B cell (primary cell): Measurements from ENCODE around the gene MORN1. TPM values are rescaled to one million over a fixed set of nuclear protein-coding genes. Genes with fewer than 3 reads are reported as not detected.

Source experiments
- ATAC-seq: fragments of 200-7000 bp; cut with Tn5 transposase; one replicate; pipeline ENCODE4 v1.10.0; 2021; ENCODE audit warnings: low read depth, mild to moderate bottlenecking, moderate number of reproducible peaks, moderate library complexity
- CTCF ChIA-PET: fragments of 350-600 bp; sonication (Branson Sonifier 250); formaldehyde crosslinking; loops from one replicate; lab custom pipeline; 2021; ENCODE audit warnings: antibody characterized with exemption, inconsistent platforms; lab: Charles Lee
- POLR2A ChIA-PET: fragments of 350-600 bp; sonication (Branson Sonifier 250); formaldehyde crosslinking; loops from one replicate; lab custom pipeline; 2021; ENCODE audit warnings: antibody characterized with exemption; lab: Charles Lee
- DNase-seq: peaks from one replicate; pipeline ENCODE4 v3.0.0; 2013
- H2AFZ ChIP-seq: 2 replicates; pipeline ENCODE4 v1.6.1; 2012; ENCODE audit warnings: mild to moderate bottlenecking, low read depth, low read length; ENCODE audit not compliant: insufficient read depth, poor library complexity, severe bottlenecking
- H3K27ac ChIP-seq, 2 donors: 1 replicate in 1 of 2; 2 replicates in 1 of 2; pipeline ENCODE4 v1.5.1; 2012 to 2013; ENCODE audit warnings: low read length in 2 of 2, mild to moderate bottlenecking in 2 of 2, moderate library complexity in 1 of 2
- H3K27me3 ChIP-seq, 4 experiments: fragments of 200-600 bp in 1 of 4; sonication (generic) in 1 of 4; replicated peaks in 1 of 4; 1 replicate in 2 of 4; 2 replicates in 2 of 4; pipeline versions ENCODE4 v1.6.1 to v1.7.0; 2013 to 2016; ENCODE audit warnings: low read length in 3 of 4, mild to moderate bottlenecking in 2 of 4, mixed read lengths in 1 of 4, moderate library complexity in 1 of 4; ENCODE audit not compliant: insufficient read depth in 4 of 4, control insufficient read depth in 3 of 4; ENCODE audit errors: control extremely low read depth in 1 of 4
- H3K36me3 ChIP-seq, 2 experiments: replicated peaks in 1 of 2; 1 replicate in 1 of 2; 2 replicates in 1 of 2; pipeline versions ENCODE4 v1.6.1 to v1.7.1; 2013; ENCODE audit warnings: low read length in 1 of 2; ENCODE audit not compliant: insufficient read depth in 2 of 2, control insufficient read depth in 1 of 2; ENCODE audit errors: control extremely low read depth in 1 of 2, extremely low read depth in 1 of 2
- H3K4me1 ChIP-seq, 2 donors: fragments of 200-600 bp in 1 of 2; sonication (generic) in 1 of 2; 1 replicate in 1 of 2; 2 replicates in 1 of 2; pipeline versions ENCODE4 v1.5.1 to v1.6.1; 2013 to 2017; ENCODE audit warnings: low read length in 2 of 2; ENCODE audit not compliant: control insufficient read depth in 2 of 2, insufficient read depth in 2 of 2
- H3K4me2 ChIP-seq: replicated peaks from 2 replicates; pipeline ENCODE3; 2012; ENCODE audit warnings: mild to moderate bottlenecking, low read depth, low read length; ENCODE audit not compliant: poor library complexity, severe bottlenecking
- H3K4me3 ChIP-seq, 5 experiments: fragments of 200-600 bp in 1 of 5; sonication (generic) in 1 of 5; 1 replicate in 3 of 5; 2 replicates in 2 of 5; pipeline versions ENCODE4 v1.5.1 to v1.7.0; 2011 to 2016; ENCODE audit warnings: low read length in 4 of 5, mild to moderate bottlenecking in 4 of 5, low read depth in 2 of 5, control low read depth in 1 of 5, moderate library complexity in 1 of 5; ENCODE audit not compliant: insufficient read depth in 1 of 5; ENCODE audit errors: control extremely low read depth in 1 of 5, extremely low read depth in 1 of 5
- H3K79me2 ChIP-seq: fragments of 200-600 bp; sonication (generic); one replicate; pipeline ENCODE4 v1.6.0; 2016; ENCODE audit warnings: low read length; ENCODE audit not compliant: control insufficient read depth, insufficient read depth
- H3K9ac ChIP-seq: fragments of 200-600 bp; sonication (generic); 2 replicates; pipeline ENCODE4 v1.6.1; 2017; ENCODE audit warnings: mild to moderate bottlenecking, low read length, moderate library complexity
- H3K9me3 ChIP-seq, 3 donors: one replicate each; pipeline versions ENCODE4 v1.6.1 to v1.7.1; 2013; ENCODE audit warnings: low read length in 2 of 3; ENCODE audit not compliant: control insufficient read depth in 2 of 3, insufficient read depth in 1 of 3; ENCODE audit errors: control extremely low read depth in 1 of 3
- H4K20me1 ChIP-seq: 2 replicates; pipeline ENCODE4 v1.6.0; 2012; ENCODE audit warnings: mild to moderate bottlenecking, low read length; ENCODE audit not compliant: insufficient read depth, control insufficient read depth, poor library complexity, severe bottlenecking
- H3K27ac Mint-ChIP-seq: one replicate; pipeline ENCODE4 v1.8.0; 2021; ENCODE audit warnings: mixed read lengths
- H3K27me3 Mint-ChIP-seq: one replicate; pipeline ENCODE4 v1.8.0; 2021; ENCODE audit warnings: mixed read lengths
- H3K4me1 Mint-ChIP-seq: one replicate; pipeline ENCODE4 v1.8.0; 2021; ENCODE audit warnings: mixed read lengths
- H3K4me3 Mint-ChIP-seq: one replicate; pipeline ENCODE4 v1.8.0; 2021; ENCODE audit warnings: mixed read lengths
- H3K9me3 Mint-ChIP-seq: one replicate; pipeline ENCODE4 v1.8.0; 2022; ENCODE audit warnings: mixed read lengths; ENCODE audit not compliant: insufficient read depth
- EZH2 ChIP-seq: IDR thresholded peaks from 2 replicates; pipeline ENCODE4 v1.6.1; 2012; ENCODE audit warnings: borderline replicate concordance, low read depth, mild to moderate bottlenecking, moderate library complexity, low read length; ENCODE audit not compliant: insufficient read depth, poor library complexity, severe bottlenecking
- WGBS: methylation state at CpG from one replicate; pipeline ENCODE4 v1.1.5; 2013; ENCODE audit warnings: missing lambda C conversion rate; ENCODE audit not compliant: insufficient coverage; 5-methylcytosine and 5-hydroxymethylcytosine counted together
- intact Hi-C: fragments of 100-400 bp; cut with micrococcal nuclease; formaldehyde crosslinking; loops from one replicate; pipeline ENCODE4 v1.10.0; 2022
- polyA plus RNA-seq: library from polyadenylated mRNA; depleted of rRNA; stranded (reverse); fragments of >200 nt; gene quantifications from 2 replicates; pipeline ENCODE4 v1.2.3, GENCODE V29; 2012
- total RNA-seq, 2 donors: library from RNA; stranded (reverse); fragments of 120-200 nt in 1 of 2; gene quantifications; 1 replicate in 1 of 2; 2 replicates in 1 of 2; pipeline versions ENCODE4 v1.2.3 to v1.2.4, GENCODE V29; 2013 to 2022
- TF ChIP-seq, protein P1 (sequence below): fragments of 200-600 bp; IDR thresholded peaks from one replicate; pipeline ENCODE4 v1.8.0; 2022; ENCODE audit warnings: antibody characterized with exemption, mild to moderate bottlenecking

MORN1 gene
- total and polyA plus RNA-seq, 2 donors (not counting 1 experiment from before 2014, with no cell fraction given): 10.2 to 32.6 TPM

DNA sequence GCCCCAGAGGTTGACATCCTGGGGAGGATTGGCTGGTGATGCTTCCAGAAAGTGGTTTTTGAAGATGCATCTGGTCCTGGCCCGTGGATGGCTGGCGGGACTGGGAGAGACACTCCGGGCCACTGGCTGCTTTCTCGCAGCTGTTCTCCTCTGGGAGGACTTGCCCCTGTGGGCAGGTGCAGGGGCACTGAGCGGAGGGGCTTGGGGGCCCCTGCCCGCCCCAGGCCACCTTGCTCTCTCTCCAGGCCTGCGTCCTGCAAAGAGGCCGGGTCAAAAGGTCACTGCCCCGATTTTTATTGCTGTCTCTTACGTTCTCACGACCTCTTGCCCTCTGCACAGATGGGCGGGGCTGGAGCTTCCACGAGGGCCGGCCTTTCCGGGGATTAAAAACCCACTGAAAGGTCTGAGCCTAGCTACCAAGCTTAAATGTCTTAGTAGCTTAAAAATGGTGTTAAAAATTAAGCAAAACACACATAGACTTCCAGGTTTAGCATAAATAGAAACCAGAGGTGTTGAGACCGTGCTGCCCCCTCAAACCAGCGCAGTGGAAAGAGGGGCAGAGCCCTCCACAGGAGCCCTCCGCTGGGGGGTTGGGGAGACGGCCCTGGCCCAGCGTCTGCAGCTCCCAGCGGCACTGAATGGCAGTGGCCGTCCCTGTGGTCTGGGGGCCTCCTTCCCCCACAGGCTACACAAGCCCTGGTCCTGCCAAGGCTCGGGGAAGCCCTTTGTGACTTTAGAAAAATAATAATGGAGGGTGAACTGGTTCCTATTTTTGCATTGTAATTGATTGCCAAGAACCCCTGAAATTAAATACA, 119.3 kb downstream of the MORN1 start:
- H3K9me3 Mint-ChIP-seq: no peaks in the 10 kb centered on the region
- DNase-seq (no peak), ATAC-seq (no peak)
- Histone ChIP-seq H3K27me3 (no peaks in the 10 kb centered on the region), H2AFZ (no peak overlapping the region), H4K20me1 (peaks cover 100% of the 10 kb centered on the region), H3K79me2 (peaks cover 100% of the 10 kb centered on the region), H3K36me3 (peaks cover 0 to 15% of the 10 kb centered on the region in 2 experiments), H3K4me3 (no peak overlapping the region), H3K9ac (no peak overlapping the region), H3K4me1 (peaks cover 28 to 58% of the 10 kb centered on the region in 2 donors), H3K9me3 (no peaks in the 10 kb centered on the region), H3K4me2 (no peak overlapping the region), H3K27ac (no peak overlapping the region)
- H3K27ac Mint-ChIP-seq: no peak overlapping the region
- no peak for TF ChIP-seq EZH2
- TF ChIP-seq, protein P1, sequence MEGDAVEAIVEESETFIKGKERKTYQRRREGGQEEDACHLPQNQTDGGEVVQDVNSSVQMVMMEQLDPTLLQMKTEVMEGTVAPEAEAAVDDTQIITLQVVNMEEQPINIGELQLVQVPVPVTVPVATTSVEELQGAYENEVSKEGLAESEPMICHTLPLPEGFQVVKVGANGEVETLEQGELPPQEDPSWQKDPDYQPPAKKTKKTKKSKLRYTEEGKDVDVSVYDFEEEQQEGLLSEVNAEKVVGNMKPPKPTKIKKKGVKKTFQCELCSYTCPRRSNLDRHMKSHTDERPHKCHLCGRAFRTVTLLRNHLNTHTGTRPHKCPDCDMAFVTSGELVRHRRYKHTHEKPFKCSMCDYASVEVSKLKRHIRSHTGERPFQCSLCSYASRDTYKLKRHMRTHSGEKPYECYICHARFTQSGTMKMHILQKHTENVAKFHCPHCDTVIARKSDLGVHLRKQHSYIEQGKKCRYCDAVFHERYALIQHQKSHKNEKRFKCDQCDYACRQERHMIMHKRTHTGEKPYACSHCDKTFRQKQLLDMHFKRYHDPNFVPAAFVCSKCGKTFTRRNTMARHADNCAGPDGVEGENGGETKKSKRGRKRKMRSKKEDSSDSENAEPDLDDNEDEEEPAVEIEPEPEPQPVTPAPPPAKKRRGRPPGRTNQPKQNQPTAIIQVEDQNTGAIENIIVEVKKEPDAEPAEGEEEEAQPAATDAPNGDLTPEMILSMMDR: no peak
- ChIA-PET CTCF (interaction anchor here (0.6 kb wide), 1 partner anchor 9 kb away, joined by 3 read pairs; no protein-coding TSS in a partner anchor), POLR2A (no interaction called here)
- H3K27me3 Mint-ChIP-seq: no peaks in the 10 kb centered on the region
- intact Hi-C loops: no loop called here
- H3K4me1 Mint-ChIP-seq: peaks cover 55% of the 10 kb centered on the region
- no peak overlapping the region for H3K4me3 Mint-ChIP-seq
- WGBS: 91% methylated on average over 15 of the region's 23 CpGs

Other genes starting within 250 kb of the MORN1 start
- gene FAAP20, start 196.8 kb downstream of the MORN1 start, total RNA-seq: 68.1 and 73.0 TPM in 2 replicates
- gene FAAP20, start 196.8 kb downstream of the MORN1 start, polyA plus RNA-seq: 31.2 and 31.4 TPM in 2 replicates
- 74.9 and 75.3 TPM in 2 replicates for gene SKI, start 163.2 kb downstream of the MORN1 start, total RNA-seq
- 14.9 and 25.3 TPM in 2 replicates for gene SKI, start 163.2 kb downstream of the MORN1 start, polyA plus RNA-seq
- gene RER1, start 287 bp upstream of the MORN1 start, total RNA-seq: 117 and 118 TPM in 2 replicates
- gene RER1, start 287 bp upstream of the MORN1 start, polyA plus RNA-seq: 78.5 and 90.0 TPM in 2 replicates
- 16.5 and 18.4 TPM in 2 replicates for gene PEX10, start 21.0 kb upstream of the MORN1 start, total RNA-seq
- gene PEX10, start 21.0 kb upstream of the MORN1 start, polyA plus RNA-seq: 11.0 and 13.5 TPM in 2 replicates
- gene PLCH2, start 84.7 kb upstream of the MORN1 start, total RNA-seq: 20.0 and 20.1 TPM in 2 replicates
- gene PLCH2, start 84.7 kb upstream of the MORN1 start, polyA plus RNA-seq: 24.4 and 34.9 TPM in 2 replicates
- 80.5 and 86.3 TPM in 2 replicates for gene PANK4, start 135.0 kb upstream of the MORN1 start, total RNA-seq
- gene PANK4, start 135.0 kb upstream of the MORN1 start, polyA plus RNA-seq: 38.0 and 41.7 TPM in 2 replicates
- not detected in 2 replicates for gene HES5, start 138.7 kb upstream of the MORN1 start, total RNA-seq
- 0.23 TPM in 1 of 2 replicates, not detected in the other for gene HES5, start 138.7 kb upstream of the MORN1 start, polyA plus RNA-seq
- gene TNFRSF14, start 164.8 kb upstream of the MORN1 start, total RNA-seq: 239 and 243 TPM in 2 replicates
- 427 and 457 TPM in 2 replicates for gene TNFRSF14, start 164.8 kb upstream of the MORN1 start, polyA plus RNA-seq
- gene PRXL2B, start 195.2 kb upstream of the MORN1 start, total RNA-seq: 27.0 and 27.9 TPM in 2 replicates
- 10.0 and 13.0 TPM in 2 replicates for gene PRXL2B, start 195.2 kb upstream of the MORN1 start, polyA plus RNA-seq
- 0.22 TPM in 1 of 2 replicates, not detected in the other for gene MMEL1, start 241.5 kb upstream of the MORN1 start, total RNA-seq
- not detected in 2 replicates for gene MMEL1, start 241.5 kb upstream of the MORN1 start, polyA plus RNA-seq